IMR-90 (cell line): Measurements from ENCODE around the gene PRMT2. TPM values are rescaled to one million over a fixed set of nuclear protein-coding genes. Genes with fewer than 3 reads are reported as not detected.
A peak's percentile ranks its signal among the peaks of the same experiment; 100 is the strongest.
"Not testable (repeated sequence)": the region's sequence is repeated elsewhere in the genome, so short reads cannot be mapped to it uniquely, and the experiment has no call there.

Experiments used
- ATAC-seq: fragments of 200-7000 bp; cut with Tn5 transposase; 2 replicates; pipeline ENCODE4 v1.9.1; 2020; ENCODE audit warnings: low read depth, mild to moderate bottlenecking, moderate library complexity
- BruUV-seq: library from RNA; stranded (reverse); fragments of 400-500 nt; replicated peaks from 2 replicates; lab custom pipeline; 2021; lab: Mats Ljungman, UMichigan
- CTCF ChIA-PET: fragments of 300-600 bp; formaldehyde crosslinking; extraction: SDS; loops from one replicate; lab custom pipeline; 2021; ENCODE audit warnings: antibody characterized with exemption; lab: Yijun Ruan, JAX
- POLR2A ChIA-PET: fragments of 300-600 bp; sonication (Branson Sonifier 250); formaldehyde crosslinking; loops from one replicate; lab custom pipeline; 2022; ENCODE audit warnings: antibody characterized with exemption; ENCODE audit not compliant: unreplicated experiment; lab: Charles Lee
- DNase-seq: peaks from one replicate; pipeline ENCODE4 v3.0.0; 2013
- H2AFZ ChIP-seq: replicated peaks from 2 replicates; pipeline ENCODE3; 2013; ENCODE audit warnings: low read length, mild to moderate bottlenecking; ENCODE audit not compliant: poor library complexity
- H2AK5ac ChIP-seq: 2 replicates; pipeline ENCODE4 v1.6.1; 2013; ENCODE audit warnings: low read depth, low read length, inconsistent platforms
- H2AK9ac ChIP-seq: replicated peaks from 2 replicates; pipeline ENCODE3; 2013; ENCODE audit warnings: mild to moderate bottlenecking, low read depth, low read length, moderate library complexity; ENCODE audit not compliant: poor library complexity
- H2BK120ac ChIP-seq: 2 replicates; pipeline ENCODE4 v1.6.1; 2013; ENCODE audit warnings: low read depth, low read length, inconsistent platforms
- H2BK15ac ChIP-seq: 3 replicates; pipeline ENCODE4 v1.6.1; 2013; ENCODE audit warnings: low read depth, low read length, inconsistent platforms
- H2BK20ac ChIP-seq: 2 replicates; pipeline ENCODE4 v1.6.1; 2013; ENCODE audit warnings: low read depth, mild to moderate bottlenecking, inconsistent platforms, low read length, moderate library complexity
- H2BK5ac ChIP-seq: 2 replicates; pipeline ENCODE4 v1.6.1; 2013; ENCODE audit warnings: mild to moderate bottlenecking, low read depth, low read length, inconsistent platforms; ENCODE audit not compliant: poor library complexity, severe bottlenecking
- H3K14ac ChIP-seq: replicated peaks from 2 replicates; pipeline ENCODE4 v1.6.1; 2013; ENCODE audit warnings: low read depth, low read length, inconsistent platforms
- H3K18ac ChIP-seq: 2 replicates; pipeline ENCODE4 v1.6.1; 2013; ENCODE audit warnings: low read depth, low read length, control low read depth
- H3K23ac ChIP-seq: 2 replicates; pipeline ENCODE4 v1.6.1; 2013; ENCODE audit warnings: low read depth, low read length, inconsistent platforms
- H3K27ac ChIP-seq: 2 replicates; pipeline ENCODE4 v1.5.1; 2013; ENCODE audit warnings: mild to moderate bottlenecking, control low read depth, low read length; ENCODE audit not compliant: insufficient read depth
- H3K27me3 ChIP-seq: 2 replicates; pipeline ENCODE4 v1.6.1; 2013; ENCODE audit warnings: low read length; ENCODE audit not compliant: control insufficient read depth, insufficient read depth
- H3K36me3 ChIP-seq: 2 replicates; pipeline ENCODE4 v1.6.1; 2013; ENCODE audit warnings: low read length, mixed read lengths; ENCODE audit not compliant: control insufficient read depth, insufficient read depth
- H3K4ac ChIP-seq: 2 replicates; pipeline ENCODE4 v1.6.1; 2013; ENCODE audit warnings: low read depth, low read length, inconsistent platforms
- H3K4me1 ChIP-seq: 2 replicates; pipeline ENCODE4 v1.6.1; 2013; ENCODE audit warnings: low read length, mixed read lengths; ENCODE audit not compliant: control insufficient read depth, insufficient read depth
- H3K4me2 ChIP-seq: 2 replicates; pipeline ENCODE4 v1.6.1; 2013; ENCODE audit warnings: low read depth, mild to moderate bottlenecking, control low read depth, low read length, moderate library complexity
- H3K4me3 ChIP-seq: 2 replicates; pipeline ENCODE4 v1.5.1; 2013; ENCODE audit warnings: low read depth, mild to moderate bottlenecking, control low read depth, low read length, moderate library complexity; ENCODE audit not compliant: insufficient read depth
- H3K56ac ChIP-seq: 2 replicates; pipeline ENCODE4 v1.6.1; 2013; ENCODE audit warnings: low read length, inconsistent platforms; ENCODE audit not compliant: insufficient read depth; ENCODE audit errors: extremely low read depth
- H3K79me1 ChIP-seq, 2 experiments: 2 replicates each; pipeline ENCODE4 v1.6.1; 2013; ENCODE audit warnings: low read length in 2 of 2, inconsistent platforms in 1 of 2, low read depth in 1 of 2
- H3K9ac ChIP-seq: 2 replicates; pipeline ENCODE4 v1.6.1; 2013; ENCODE audit warnings: low read depth, low read length, control low read depth
- H3K9me1 ChIP-seq: 2 replicates; pipeline ENCODE4 v1.6.1; 2013; ENCODE audit warnings: low read length, inconsistent platforms; ENCODE audit not compliant: insufficient read depth
- H3K9me3 ChIP-seq: 2 replicates; pipeline ENCODE4 v1.6.1; 2013; ENCODE audit warnings: low read length; ENCODE audit not compliant: control insufficient read depth, insufficient read depth
- H4K20me1 ChIP-seq: 2 replicates; pipeline ENCODE4 v1.6.1; 2013; ENCODE audit warnings: low read length, inconsistent platforms; ENCODE audit not compliant: insufficient read depth
- H4K5ac ChIP-seq: 2 replicates; pipeline ENCODE4 v1.6.1; 2013; ENCODE audit warnings: mild to moderate bottlenecking, low read depth, low read length, control low read depth
- H4K8ac ChIP-seq, 2 experiments: 2 replicates each; pipeline ENCODE4 v1.6.1; 2013; ENCODE audit warnings: low read depth in 2 of 2, low read length in 2 of 2, control low read depth in 1 of 2, inconsistent platforms in 1 of 2
- H4K91ac ChIP-seq: 2 replicates; pipeline ENCODE4 v1.6.1; 2013; ENCODE audit warnings: low read depth, low read length, inconsistent platforms; ENCODE audit not compliant: insufficient read depth
- CEBPB ChIP-seq: IDR thresholded peaks from 2 replicates; pipeline ENCODE4 v1.6.1; 2012; ENCODE audit warnings: low read depth, low read length, improper control_type of control experiment
- USF2 ChIP-seq: fragments of 150-350 bp; IDR thresholded peaks from 2 replicates; pipeline ENCODE4 v1.6.1; 2017; ENCODE audit warnings: mild to moderate bottlenecking, antibody characterized with exemption, low read length, low read depth
- WGBS, 2 experiments: methylation state at CpG; one replicate each; pipeline versions ENCODE4 v1.1.5 to v1.1.7; 2013; ENCODE audit warnings: missing lambda C conversion rate in 2 of 2; ENCODE audit not compliant: insufficient read length in 1 of 2; ENCODE audit errors: extremely low coverage in 2 of 2; 5-methylcytosine and 5-hydroxymethylcytosine counted together
- dilution Hi-C: fragments of 300-500 bp; cut with HindIII; formaldehyde crosslinking; loops from one replicate; pipeline ENCODE4 v1.14.3; 2018; ENCODE audit warnings: low sequenced_read_pairs; ENCODE audit not compliant: unreplicated experiment
- in situ Hi-C: fragments of 300-500 bp; cut with MboI; formaldehyde crosslinking; loops from 3 replicates; pipeline ENCODE4 v1.14.3; 2019; ENCODE audit warnings: low sequenced_read_pairs, inconsistent platforms, mixed read lengths
- intact Hi-C: fragments of 100-400 bp; cut with micrococcal nuclease; formaldehyde crosslinking; loops from 2 replicates; pipeline ENCODE4 v1.10.0; 2022
- polyA plus RNA-seq, 3 experiments: library from polyadenylated mRNA; depleted of rRNA; stranded (reverse); fragments of >200 nt; gene quantifications; 2 replicates each; pipeline ENCODE4 v1.2.3, GENCODE V29; 2012; ENCODE audit warnings: low replicate concordance in 1 of 3
- total RNA-seq: library from RNA; depleted of rRNA; stranded (reverse); fragments of >200 nt; gene quantifications from 2 replicates; pipeline ENCODE4 v1.2.3, GENCODE V29; 2012

PRMT2 gene
- total and polyA plus RNA-seq, 2 of the 4 experiments (the other 2 are of a cell fraction) = 126 to 159 TPM

GRCh38 chr21:46681593-46681992 lies 46.1 kb downstream of the PRMT2 start:
- CTCF ChIA-PET = not testable (repeated sequence)

GRCh38 chr21:46698652-46699051 lies 63.2 kb downstream of the PRMT2 start:
- H3K9me1 ChIP-seq, H3K4me3 ChIP-seq, H2AFZ ChIP-seq, H2AK5ac ChIP-seq, H2BK15ac ChIP-seq, H2AK9ac ChIP-seq, H3K27me3 ChIP-seq, BruUV-seq, H4K20me1 ChIP-seq, H3K56ac ChIP-seq, in situ Hi-C loops, H3K23ac ChIP-seq, intact Hi-C loops, H3K9ac ChIP-seq, H4K91ac ChIP-seq, DNase-seq, H3K4me1 ChIP-seq, H3K9me3 ChIP-seq, POLR2A ChIA-PET, H3K4ac ChIP-seq, H4K8ac ChIP-seq, H3K36me3 ChIP-seq, H3K4me2 ChIP-seq, H3K27ac ChIP-seq, ATAC-seq, H3K14ac ChIP-seq, H2BK120ac ChIP-seq, H4K5ac ChIP-seq, H2BK5ac ChIP-seq, H2BK20ac ChIP-seq, H3K79me1 ChIP-seq, CTCF ChIA-PET, dilution Hi-C loops, H3K18ac ChIP-seq: not testable (repeated sequence)
- no CpG with 5 or more reads among the region's 81 CpGs for WGBS, 2 experiments

More at GRCh38 chr21:46681593-46681992, 46.1 kb downstream of the PRMT2 start:
- H3K36me3 ChIP-seq, H3K18ac ChIP-seq, H3K4ac ChIP-seq, intact Hi-C loops, H3K14ac ChIP-seq, H3K79me1 ChIP-seq, POLR2A ChIA-PET, H2AFZ ChIP-seq, H3K56ac ChIP-seq, H4K91ac ChIP-seq, in situ Hi-C loops, H2BK15ac ChIP-seq, H3K4me2 ChIP-seq, H3K9ac ChIP-seq, H3K23ac ChIP-seq, H3K9me3 ChIP-seq, H2BK120ac ChIP-seq, H4K5ac ChIP-seq, H4K8ac ChIP-seq, H4K20me1 ChIP-seq, H2AK5ac ChIP-seq, ATAC-seq, BruUV-seq, H3K9me1 ChIP-seq, H3K4me1 ChIP-seq, H3K4me3 ChIP-seq, H2BK5ac ChIP-seq, H2AK9ac ChIP-seq, H2BK20ac ChIP-seq, H3K27ac ChIP-seq, dilution Hi-C loops: not testable (repeated sequence)
- no CpG with 5 or more reads among the region's 5 CpGs for WGBS, 2 experiments
- peak; percentile 20 for DNase-seq
- H3K27me3 ChIP-seq = peaks cover 10% of the 10 kb centered on the region
- TF ChIP-seq CEBPB = peak; percentile 42; the same call in 1 of the 2 replicates
- TF ChIP-seq USF2 = peak; percentile 38; the same call in 1 of the 2 replicates
